ENCODE data around the gene NLRP12.

The NLRP12 gene

DNA sequence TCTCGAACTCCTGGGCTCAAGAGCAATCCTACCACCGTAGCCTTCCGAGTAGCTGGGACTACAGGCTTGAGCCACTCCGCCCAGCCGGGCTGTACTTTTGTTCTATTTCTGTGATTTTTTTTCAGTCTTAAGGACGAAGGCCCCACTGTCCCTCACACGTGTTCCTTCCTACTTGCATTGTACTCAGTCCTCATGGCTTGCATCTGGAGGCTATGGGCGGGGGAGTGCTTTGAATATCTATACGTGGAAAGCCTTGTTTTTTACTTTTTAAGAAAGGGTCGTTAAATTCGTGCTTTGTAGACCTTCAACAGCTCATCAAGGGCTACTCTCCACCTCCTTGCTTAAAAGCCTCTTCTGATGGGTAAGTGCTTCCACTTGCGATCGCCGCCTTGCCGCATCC lies 36.8 kb downstream of the NLRP12 start (continued):
- TF ChIP-seq, protein P1, sequence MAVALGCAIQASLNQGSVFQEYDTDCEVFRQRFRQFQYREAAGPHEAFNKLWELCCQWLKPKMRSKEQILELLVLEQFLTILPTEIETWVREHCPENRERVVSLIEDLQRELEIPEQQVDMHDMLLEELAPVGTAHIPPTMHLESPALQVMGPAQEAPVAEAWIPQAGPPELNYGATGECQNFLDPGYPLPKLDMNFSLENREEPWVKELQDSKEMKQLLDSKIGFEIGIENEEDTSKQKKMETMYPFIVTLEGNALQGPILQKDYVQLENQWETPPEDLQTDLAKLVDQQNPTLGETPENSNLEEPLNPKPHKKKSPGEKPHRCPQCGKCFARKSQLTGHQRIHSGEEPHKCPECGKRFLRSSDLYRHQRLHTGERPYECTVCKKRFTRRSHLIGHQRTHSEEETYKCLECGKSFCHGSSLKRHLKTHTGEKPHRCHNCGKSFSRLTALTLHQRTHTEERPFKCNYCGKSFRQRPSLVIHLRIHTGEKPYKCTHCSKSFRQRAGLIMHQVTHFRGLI (tag by site-specific recombination; IDR thresholded peaks at IDR 0.05): no peak

DNA sequence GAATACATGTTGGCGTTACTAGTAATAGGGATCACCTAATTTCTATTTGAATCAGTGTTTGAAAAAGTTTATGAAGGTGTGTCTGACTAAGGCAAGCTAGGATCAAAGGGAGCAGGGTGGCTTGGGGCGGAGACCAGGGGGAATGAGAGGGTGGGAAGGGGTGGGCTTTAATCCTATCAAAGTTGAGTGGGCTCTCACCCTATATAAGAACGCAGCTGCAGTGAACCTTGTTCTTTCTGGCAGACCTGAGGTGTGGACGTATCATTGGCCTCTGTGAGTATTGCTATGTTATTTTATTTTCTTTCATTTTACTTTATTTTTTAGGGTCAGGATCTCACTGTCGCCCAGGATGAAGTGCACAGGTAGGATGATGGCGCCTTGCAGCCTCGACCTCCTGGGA lies 37.4 kb downstream of the NLRP12 start:
- H3K27ac ChIP-seq (ENCODE audit: extremely low read depth, low read depth, low read length): no peak overlapping the region
- TF ChIP-seq, protein P2, sequence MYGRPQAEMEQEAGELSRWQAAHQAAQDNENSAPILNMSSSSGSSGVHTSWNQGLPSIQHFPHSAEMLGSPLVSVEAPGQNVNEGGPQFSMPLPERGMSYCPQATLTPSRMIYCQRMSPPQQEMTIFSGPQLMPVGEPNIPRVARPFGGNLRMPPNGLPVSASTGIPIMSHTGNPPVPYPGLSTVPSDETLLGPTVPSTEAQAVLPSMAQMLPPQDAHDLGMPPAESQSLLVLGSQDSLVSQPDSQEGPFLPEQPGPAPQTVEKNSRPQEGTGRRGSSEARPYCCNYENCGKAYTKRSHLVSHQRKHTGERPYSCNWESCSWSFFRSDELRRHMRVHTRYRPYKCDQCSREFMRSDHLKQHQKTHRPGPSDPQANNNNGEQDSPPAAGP (tag by site-specific recombination; IDR thresholded peaks at IDR 0.05): no peak
- TF ChIP-seq, protein P3, sequence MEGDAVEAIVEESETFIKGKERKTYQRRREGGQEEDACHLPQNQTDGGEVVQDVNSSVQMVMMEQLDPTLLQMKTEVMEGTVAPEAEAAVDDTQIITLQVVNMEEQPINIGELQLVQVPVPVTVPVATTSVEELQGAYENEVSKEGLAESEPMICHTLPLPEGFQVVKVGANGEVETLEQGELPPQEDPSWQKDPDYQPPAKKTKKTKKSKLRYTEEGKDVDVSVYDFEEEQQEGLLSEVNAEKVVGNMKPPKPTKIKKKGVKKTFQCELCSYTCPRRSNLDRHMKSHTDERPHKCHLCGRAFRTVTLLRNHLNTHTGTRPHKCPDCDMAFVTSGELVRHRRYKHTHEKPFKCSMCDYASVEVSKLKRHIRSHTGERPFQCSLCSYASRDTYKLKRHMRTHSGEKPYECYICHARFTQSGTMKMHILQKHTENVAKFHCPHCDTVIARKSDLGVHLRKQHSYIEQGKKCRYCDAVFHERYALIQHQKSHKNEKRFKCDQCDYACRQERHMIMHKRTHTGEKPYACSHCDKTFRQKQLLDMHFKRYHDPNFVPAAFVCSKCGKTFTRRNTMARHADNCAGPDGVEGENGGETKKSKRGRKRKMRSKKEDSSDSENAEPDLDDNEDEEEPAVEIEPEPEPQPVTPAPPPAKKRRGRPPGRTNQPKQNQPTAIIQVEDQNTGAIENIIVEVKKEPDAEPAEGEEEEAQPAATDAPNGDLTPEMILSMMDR (tag by site-specific recombination; IDR thresholded peaks at IDR 0.05): no peak
- TF ChIP-seq ZNF223 (tag by site-specific recombination; IDR thresholded peaks at IDR 0.05) (no peak), ZNF777 (tag by site-specific recombination; IDR thresholded peaks at IDR 0.05; ENCODE audit: borderline replicate concordance) (no peak), GLI4 (tag by site-specific recombination; IDR thresholded peaks at IDR 0.05) (no peak), GLIS2 (tag by site-specific recombination; IDR thresholded peaks at IDR 0.05) (no peak), ZNF792 (tag by site-specific recombination; IDR thresholded peaks at IDR 0.05) (no peak), KLF1 (tag by site-specific recombination; IDR thresholded peaks at IDR 0.05) (no peak), SP7 (tag by site-specific recombination; IDR thresholded peaks at IDR 0.05) (no peak), ZFP41 (tag by site-specific recombination; IDR thresholded peaks at IDR 0.05; ENCODE audit: borderline replicate concordance) (no peak), YY2 (tag by site-specific recombination; IDR thresholded peaks at IDR 0.05) (no peak), SP3 (tag by site-specific recombination; IDR thresholded peaks at IDR 0.05) (no peak), ZNF660 (tag by site-specific recombination; IDR thresholded peaks at IDR 0.05) (no peak), MZF1 (tag by site-specific recombination; IDR thresholded peaks at IDR 0.05; ENCODE audit: borderline replicate concordance) (no peak), ZNF416 (tag by site-specific recombination; IDR thresholded peaks at IDR 0.05) (no peak), ZNF843 (tag by site-specific recombination; IDR thresholded peaks at IDR 0.05) (no peak), ZNF629 (tag by site-specific recombination; IDR thresholded peaks at IDR 0.05) (no peak)
- TF ChIP-seq, protein P4, sequence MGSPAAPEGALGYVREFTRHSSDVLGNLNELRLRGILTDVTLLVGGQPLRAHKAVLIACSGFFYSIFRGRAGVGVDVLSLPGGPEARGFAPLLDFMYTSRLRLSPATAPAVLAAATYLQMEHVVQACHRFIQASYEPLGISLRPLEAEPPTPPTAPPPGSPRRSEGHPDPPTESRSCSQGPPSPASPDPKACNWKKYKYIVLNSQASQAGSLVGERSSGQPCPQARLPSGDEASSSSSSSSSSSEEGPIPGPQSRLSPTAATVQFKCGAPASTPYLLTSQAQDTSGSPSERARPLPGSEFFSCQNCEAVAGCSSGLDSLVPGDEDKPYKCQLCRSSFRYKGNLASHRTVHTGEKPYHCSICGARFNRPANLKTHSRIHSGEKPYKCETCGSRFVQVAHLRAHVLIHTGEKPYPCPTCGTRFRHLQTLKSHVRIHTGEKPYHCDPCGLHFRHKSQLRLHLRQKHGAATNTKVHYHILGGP (tag by site-specific recombination; IDR thresholded peaks at IDR 0.05): no peak
- TF ChIP-seq, protein P5, sequence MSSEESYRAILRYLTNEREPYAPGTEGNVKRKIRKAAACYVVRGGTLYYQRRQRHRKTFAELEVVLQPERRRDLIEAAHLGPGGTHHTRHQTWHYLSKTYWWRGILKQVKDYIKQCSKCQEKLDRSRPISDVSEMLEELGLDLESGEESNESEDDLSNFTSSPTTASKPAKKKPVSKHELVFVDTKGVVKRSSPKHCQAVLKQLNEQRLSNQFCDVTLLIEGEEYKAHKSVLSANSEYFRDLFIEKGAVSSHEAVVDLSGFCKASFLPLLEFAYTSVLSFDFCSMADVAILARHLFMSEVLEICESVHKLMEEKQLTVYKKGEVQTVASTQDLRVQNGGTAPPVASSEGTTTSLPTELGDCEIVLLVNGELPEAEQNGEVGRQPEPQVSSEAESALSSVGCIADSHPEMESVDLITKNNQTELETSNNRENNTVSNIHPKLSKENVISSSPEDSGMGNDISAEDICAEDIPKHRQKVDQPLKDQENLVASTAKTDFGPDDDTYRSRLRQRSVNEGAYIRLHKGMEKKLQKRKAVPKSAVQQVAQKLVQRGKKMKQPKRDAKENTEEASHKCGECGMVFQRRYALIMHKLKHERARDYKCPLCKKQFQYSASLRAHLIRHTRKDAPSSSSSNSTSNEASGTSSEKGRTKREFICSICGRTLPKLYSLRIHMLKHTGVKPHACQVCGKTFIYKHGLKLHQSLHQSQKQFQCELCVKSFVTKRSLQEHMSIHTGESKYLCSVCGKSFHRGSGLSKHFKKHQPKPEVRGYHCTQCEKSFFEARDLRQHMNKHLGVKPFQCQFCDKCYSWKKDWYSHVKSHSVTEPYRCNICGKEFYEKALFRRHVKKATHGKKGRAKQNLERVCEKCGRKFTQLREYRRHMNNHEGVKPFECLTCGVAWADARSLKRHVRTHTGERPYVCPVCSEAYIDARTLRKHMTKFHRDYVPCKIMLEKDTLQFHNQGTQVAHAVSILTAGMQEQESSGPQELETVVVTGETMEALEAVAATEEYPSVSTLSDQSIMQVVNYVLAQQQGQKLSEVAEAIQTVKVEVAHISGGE (tag by site-specific recombination; conservative IDR thresholded peaks at IDR 0.05; ENCODE audit: low read depth): no peak
- no peak overlapping the region for H3K4me3 ChIP-seq (ENCODE audit: low read depth, low read length)
- POLR2A ChIA-PET: interaction anchor here (0.6 kb wide), 1 partner anchor 230 kb away, joined by 3 read pairs; no protein-coding TSS in a partner anchor
- CTCF ChIA-PET: interaction anchor here (0.6 kb wide), 1 partner anchor 11 kb away, joined by 3 read pairs; no protein-coding TSS in a partner anchor
- no peaks in the 10 kb centered on the region for H3K4me1 ChIP-seq (ENCODE audit: control insufficient read depth, insufficient read depth, low read length)
- no peaks in the 10 kb centered on the region for H3K9me3 ChIP-seq (ENCODE audit: control insufficient read depth, insufficient read depth, low read depth, low read length)
- H3K36me3 ChIP-seq (ENCODE audit: control insufficient read depth in 2 of 2, insufficient read depth in 1 of 2, low read length in 2 of 2): no peaks in the 10 kb centered on the region
